Measurements from ENCODE around the gene DNASE1L1.
A peak's percentile ranks its signal among the peaks of the same experiment; 100 is the strongest.

DNASE1L1 gene, protein sequence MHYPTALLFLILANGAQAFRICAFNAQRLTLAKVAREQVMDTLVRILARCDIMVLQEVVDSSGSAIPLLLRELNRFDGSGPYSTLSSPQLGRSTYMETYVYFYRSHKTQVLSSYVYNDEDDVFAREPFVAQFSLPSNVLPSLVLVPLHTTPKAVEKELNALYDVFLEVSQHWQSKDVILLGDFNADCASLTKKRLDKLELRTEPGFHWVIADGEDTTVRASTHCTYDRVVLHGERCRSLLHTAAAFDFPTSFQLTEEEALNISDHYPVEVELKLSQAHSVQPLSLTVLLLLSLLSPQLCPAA
- total RNA-seq = 17.2 to 33.2 (median 27.3) reads per million in 4 donors

DNA sequence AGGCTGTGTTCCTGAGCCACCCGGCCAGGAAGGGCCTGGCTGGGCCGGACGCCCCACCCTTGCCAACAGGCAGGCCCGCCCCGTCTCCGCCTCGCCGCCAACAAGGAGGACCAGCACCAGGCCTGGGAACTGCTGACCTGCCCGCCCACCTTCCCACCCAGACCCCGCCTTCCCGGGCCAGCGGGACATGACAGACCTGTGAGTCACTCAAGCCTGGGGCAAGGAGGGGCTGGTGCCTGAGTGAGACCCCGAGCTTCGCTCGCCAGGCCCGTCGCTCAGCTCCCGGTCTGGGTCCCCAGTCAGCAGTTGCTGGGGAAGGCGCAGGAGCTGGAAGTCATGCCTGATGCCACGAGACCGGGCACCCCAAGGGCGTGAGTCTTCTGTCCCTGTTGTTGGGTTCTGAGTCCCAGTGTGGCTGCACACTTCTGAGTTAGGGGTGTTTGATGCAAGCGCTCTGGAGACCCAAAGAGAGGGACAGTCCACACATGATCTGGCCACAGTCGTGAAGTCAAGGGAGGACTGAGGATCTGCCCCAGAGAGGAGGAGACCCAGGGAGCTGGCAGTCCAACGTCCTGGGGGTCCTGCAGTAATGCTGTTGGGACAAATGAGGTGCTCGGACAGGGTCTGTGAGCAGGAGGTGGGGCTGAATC, at the start of gene DNASE1L1:
Gene DNASE1L1 (minus strand): TSS at position 33 of the 650 bp plus-strand sequence. CDS start 3,686 bp downstream, outside the sequence.
- peak in 2 of 5 donors; percentile 8 to 10 for DNase-seq

- peak; percentile 34 to 67 (median 47) for DNase-seq
Observed at GRCh38 chrX:154458116-154458953, 49.3 kb upstream of the DNASE1L1 start, which contains the start of gene PLXNA3. PLXNA3 (plus strand) TSS chrX:154458281; CDS start chrX:154460184, 1,903 bp downstream.

- DNase-seq = peak; percentile 40 to 66 (median 48)
Observed at GRCh38 chrX:154457491-154458115, 48.5 kb upstream of the DNASE1L1 start.

- no peak for DNase-seq
Observed at GRCh38 chrX:154452823-154453222, 43.8 kb upstream of the DNASE1L1 start.

DNA sequence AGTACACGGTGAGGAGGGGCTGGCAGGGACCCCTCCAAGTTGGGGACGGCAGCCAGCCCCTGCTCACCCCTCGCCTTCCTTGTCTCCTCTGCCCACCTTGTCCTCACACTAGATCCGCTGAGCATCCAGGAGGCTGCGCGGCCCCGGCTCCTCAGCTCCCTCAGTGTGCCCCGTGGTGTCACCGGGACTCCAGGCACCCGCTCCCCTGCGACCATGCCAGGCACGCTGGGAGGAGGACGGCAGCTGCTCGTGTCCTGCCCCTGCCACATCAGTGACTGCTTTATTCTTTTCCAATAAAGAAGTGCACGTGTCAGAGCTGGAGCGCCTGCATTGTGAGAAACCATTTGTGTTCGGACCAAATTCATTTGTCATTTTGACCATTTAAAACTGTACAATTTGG, 41.3 kb upstream of the DNASE1L1 start:
- no peak for DNase-seq

DNA sequence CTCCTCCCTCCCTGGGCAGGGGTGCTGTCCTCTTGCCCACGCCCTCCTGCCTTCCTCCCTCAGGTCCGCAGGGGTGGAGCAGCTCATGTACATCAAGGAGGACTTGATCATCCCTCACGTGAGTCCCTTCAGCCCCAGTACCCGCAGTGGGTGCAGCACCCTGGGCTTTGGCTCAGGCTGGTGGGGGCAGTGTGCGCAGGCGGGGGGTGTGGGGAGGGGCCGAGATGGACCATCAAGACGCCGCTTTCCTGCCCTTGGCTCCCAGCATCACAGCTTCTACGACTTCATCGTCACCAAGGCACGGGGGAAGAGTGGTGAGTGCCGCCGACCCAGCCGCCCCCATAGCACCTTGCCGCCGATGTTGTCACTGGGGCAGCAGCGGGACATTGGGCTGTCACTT, 40.6 kb upstream of the DNASE1L1 start:
- DNase-seq = no peak

DNA sequence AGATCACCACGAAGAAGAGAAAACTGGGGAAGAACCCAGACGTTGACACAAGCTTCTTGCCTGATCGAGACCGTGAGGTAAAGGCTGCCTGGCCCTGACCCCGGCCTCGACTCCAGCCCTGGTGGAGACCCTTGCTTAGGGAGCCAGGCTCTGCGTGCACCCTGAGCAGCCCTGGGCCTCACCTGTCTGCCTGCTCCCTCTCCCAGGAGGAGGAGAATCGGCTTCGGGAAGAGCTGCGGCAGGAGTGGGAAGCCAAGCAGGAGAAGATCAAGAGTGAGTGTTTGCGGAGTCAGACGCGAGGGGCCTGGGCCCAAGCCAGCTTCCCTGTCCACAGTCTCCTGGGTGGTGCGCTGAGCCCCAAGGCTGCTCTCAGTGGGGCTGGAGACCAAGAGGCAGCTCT, 39.4 kb upstream of the DNASE1L1 start:
- no peak for DNase-seq

- no peak for DNase-seq
Observed at GRCh38 chrX:154446430-154446829, 37.4 kb upstream of the DNASE1L1 start.

DNA sequence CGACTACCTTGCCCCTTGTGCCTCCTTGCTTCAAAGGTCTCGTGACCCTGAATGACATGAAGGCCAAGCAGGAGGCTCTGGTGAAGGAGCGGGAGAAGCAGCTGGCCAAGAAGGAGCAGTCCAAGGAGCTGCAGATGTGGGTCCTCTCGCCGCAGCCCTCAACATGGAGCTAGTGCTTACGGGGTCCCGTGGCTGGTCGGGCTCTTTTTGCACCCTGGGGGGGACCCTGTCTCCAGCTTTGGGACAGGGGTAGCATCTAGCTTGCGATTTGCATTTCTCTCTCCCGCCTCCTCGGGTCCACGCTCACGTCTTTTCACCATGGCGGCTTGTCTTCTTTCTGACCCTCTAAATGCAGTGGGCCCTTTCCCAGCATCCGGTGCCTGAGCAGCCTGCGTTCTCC, 36.7 kb upstream of the DNASE1L1 start:
- no peak for DNase-seq

GRCh38 chrX:154444755-154445246, 35.7 kb upstream of the DNASE1L1 start:
- no peak for DNase-seq

- peak; percentile 54 to 73 (median 61) for DNase-seq
Observed at GRCh38 chrX:154443992-154444754, 35.1 kb upstream of the DNASE1L1 start, which contains the start of gene FAM50A. FAM50A (plus strand) TSS chrX:154444141; CDS start chrX:154444236, 95 bp downstream.

GRCh38 chrX:154443479-154443910, 34.4 kb upstream of the DNASE1L1 start:
- no peak for DNase-seq

DNA sequence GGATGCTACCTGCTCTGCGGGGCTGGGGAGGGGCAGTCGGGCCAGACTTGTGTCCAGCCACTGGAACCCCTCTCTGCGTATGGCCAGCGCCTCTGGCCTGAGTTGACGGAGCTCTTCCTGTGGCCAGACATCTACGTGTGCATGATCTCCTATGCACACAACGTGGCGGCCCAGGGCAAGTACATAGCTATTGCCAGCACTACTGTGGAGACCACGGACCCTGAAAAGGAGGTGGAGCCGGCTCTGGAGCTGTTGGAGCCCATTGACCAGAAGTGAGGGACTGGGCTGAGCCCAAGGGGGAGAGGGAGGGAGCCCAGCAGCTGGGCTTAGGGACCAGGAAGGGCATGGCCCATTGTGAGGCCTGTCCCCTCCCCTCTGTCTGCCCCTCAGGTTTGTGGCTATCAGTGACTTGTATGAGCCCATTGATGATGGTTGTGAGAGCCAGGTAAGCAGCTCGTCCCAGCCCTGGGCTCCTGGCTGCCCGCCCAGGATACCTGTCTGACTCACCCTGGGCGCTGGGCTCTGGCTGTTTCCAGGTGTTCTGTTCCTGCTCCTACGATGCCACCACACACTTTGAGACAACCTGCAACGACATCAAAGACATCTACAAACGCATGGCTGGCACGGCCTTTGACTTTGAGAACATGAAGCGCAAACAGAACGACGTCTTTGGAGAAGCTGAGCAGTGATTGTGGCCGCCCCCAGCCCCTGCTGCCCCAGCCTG, 33.1 kb upstream of the DNASE1L1 start:
- no peak for DNase-seq

DNA sequence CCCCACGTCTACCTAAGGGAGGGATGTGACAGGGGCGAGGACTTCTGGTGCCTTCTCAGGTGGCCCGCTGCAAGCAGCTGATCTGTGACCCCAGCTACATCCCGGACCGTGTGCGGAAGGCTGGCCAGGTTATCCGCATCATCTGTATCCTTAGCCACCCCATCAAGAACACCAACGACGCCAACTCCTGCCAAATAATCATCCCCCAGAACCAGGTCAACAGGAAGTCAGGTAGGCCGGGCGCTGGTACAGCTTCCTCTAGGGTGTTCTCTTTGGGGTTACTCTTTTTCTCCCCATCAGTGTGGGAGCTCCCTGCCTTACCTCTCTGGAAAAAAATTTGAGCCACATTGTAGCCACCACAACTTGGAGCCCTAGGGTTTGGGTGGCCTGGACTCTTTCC, 32.5 kb upstream of the DNASE1L1 start:
- DNase-seq = no peak

DNA sequence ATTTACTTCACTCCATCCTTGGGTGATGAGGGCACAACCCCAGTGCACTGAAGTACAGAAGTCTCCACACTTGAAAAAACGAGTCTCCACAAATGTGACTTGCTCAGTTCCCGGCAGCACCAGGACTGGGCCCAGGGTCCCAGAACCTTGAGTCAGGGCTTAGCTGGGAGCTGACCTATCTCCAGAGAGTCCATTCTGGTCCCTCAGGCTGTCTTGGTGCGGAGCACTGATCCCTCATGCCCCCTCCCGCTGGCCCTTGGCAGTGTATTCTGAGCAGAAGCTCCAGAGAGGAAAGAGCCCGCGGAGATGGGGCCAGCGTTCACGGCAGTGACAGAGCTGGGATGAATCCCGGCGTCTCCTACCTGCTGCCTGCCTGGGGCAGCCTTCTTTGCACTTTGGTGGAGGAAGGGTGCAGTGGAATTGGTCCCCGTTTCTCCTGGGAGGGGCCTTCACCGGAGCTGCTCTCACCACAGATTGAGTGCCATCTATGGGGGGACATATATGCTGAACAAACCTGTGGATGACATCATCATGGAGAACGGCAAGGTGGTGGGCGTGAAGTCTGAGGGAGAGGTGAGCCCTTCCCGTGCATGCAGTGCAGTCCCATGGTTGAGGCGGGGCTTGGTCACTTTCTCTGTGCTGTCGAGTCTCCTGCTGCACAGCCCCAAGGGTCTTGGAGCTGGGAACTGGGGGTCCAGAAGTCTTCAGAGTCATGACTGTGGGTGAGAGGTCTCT, 31.7 kb upstream of the DNASE1L1 start:
- DNase-seq = no peak

DNA sequence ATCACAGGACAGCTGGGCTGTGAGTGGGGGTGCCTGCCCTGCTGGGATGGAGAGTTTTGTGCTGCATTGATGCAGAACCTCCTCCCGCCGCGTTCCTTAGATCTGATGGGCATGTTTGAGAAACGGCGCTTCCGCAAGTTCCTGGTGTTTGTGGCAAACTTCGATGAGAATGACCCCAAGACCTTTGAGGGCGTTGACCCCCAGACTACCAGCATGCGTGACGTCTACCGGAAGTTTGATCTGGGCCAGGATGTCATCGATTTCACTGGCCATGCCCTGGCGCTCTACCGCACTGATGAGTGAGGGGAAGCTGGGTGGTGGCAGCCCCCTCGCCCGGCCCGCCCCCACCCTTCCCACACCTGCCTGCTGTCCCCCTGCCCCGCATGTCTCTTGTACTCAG, 30.8 kb upstream of the DNASE1L1 start:
- no peak for DNase-seq

- DNase-seq = no peak
Observed at GRCh38 chrX:154437971-154438893, 29.2 kb upstream of the DNASE1L1 start.

GRCh38 chrX:154436983-154437752, 28.1 kb upstream of the DNASE1L1 start, which contains the start of gene GDI1:
GDI1 (plus strand) TSS chrX:154437154; CDS start chrX:154437255, 101 bp downstream.
- DNase-seq = peak; percentile 44 to 59 (median 53)
